Large intestine (tissue), 3 donors: ENCODE results near the gene PIK3AP1. TPM values are rescaled to one million over a fixed set of nuclear protein-coding genes. Genes with fewer than 3 reads are reported as not detected.

Source experiments
- DNase-seq, 2 donors: peaks; one replicate each; pipeline versions ENCODE4 v3.0.0 to v3.0.0-alpha.2; 2013
- H3K27ac ChIP-seq: one replicate; pipeline ENCODE4 v1.5.1; 2013; ENCODE audit warnings: low read length
- H3K27me3 ChIP-seq: 2 replicates; pipeline ENCODE4 v1.6.1; 2013; ENCODE audit warnings: low read length; ENCODE audit not compliant: control insufficient read depth, insufficient read depth
- H3K36me3 ChIP-seq: 2 replicates; pipeline ENCODE4 v1.6.1; 2013; ENCODE audit warnings: low read length; ENCODE audit not compliant: control insufficient read depth, insufficient read depth
- H3K4me1 ChIP-seq: one replicate; pipeline ENCODE4 v1.6.1; 2013; ENCODE audit warnings: low read length; ENCODE audit not compliant: control insufficient read depth, insufficient read depth
- H3K4me3 ChIP-seq: one replicate; pipeline ENCODE4 v1.5.1; 2013; ENCODE audit warnings: low read length
- H3K9me3 ChIP-seq: one replicate; pipeline ENCODE4 v1.6.1; 2013; ENCODE audit warnings: mild to moderate bottlenecking, low read depth, low read length, moderate library complexity; ENCODE audit not compliant: control insufficient read depth
- WGBS: methylation state at CpG from one replicate; pipeline ENCODE4 v1.1.5; 2013; ENCODE audit warnings: low lambda C conversion rate; ENCODE audit not compliant: insufficient coverage; 5-methylcytosine and 5-hydroxymethylcytosine counted together
- polyA plus RNA-seq: library from polyadenylated mRNA; unstranded; fragments of 120-200 nt; gene quantifications from one replicate; pipeline ENCODE4 v1.2.1, GENCODE V29; 2013

Gene PIK3AP1
- polyA plus RNA-seq, 1 donor: 5.7 TPM

DNA sequence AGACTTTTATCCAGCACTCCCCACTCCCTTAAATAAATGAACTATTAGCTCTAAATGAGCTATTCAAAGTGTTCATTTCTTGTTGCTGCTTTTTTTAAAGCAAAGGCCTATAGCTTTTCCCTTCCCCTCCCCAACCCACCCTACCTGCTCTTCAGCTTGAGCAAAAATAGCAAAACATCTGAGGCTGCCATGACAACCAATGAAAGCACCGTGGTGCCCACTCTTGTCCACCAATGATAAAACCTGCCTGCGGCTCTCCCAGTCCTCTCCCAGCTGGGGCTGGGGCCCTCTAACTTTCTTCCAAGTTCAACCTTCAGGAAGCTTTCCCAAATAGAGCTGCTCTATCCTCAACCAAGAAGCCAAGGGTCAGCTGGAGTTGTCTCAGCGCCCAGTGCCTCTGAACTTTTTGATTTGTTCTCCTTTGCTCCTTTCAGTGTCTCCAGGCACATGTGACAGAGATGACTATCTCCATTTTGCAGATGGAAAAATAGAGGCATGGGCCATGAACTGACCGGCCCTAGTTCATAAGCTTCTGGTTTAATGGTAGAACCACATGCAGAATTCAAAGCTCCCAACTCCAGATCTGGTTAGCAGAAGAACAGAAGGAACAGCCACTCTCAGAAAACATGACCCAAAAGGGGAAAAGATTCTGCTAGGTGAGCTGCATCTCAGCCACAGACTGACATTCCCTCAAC lies 47.7 kb downstream of the PIK3AP1 start:
- Histone ChIP-seq H3K4me1 (peaks cover 25% of the 10 kb centered on the region), H3K9me3 (no peaks in the 10 kb centered on the region), H3K27me3 (no peaks in the 10 kb centered on the region), H3K36me3 (no peaks in the 10 kb centered on the region), H3K27ac (no peak overlapping the region), H3K4me3 (no peak overlapping the region)
- DNase-seq: no peak
- WGBS: no CpG with 5 or more reads among the region's 4 CpGs

DNA sequence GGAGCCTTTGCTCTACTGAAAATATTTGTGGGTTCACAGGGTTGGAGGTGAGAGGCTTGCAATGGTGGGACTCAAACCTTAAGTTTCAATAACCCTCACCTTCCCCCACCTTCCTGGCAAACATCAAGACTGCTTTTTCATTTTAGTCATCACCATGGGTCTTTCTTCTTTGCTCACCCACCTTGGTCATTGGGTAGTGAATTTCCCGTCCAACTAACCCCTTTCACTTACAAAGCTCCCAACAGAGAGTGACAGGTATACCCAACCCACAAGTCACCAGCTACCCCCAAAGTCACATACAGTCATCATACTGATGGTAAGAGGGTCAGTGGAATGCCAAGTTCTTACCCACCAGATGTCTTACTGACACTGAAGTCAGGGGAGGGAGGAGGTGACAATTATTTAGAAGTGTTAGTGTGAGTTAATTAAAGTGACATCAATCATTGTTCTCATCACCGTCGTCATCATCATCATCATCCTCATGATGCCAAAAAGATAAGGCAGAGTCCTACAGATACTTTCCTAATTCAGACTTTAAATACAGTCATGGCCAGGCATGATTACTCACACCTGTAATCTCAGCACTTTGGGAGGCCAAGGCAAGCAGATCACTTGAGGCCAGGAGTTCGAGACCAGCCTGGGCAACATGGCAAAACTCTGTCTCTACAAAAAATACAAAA lies 49.0 kb downstream of the PIK3AP1 start:
- no peak for DNase-seq
- Histone ChIP-seq H3K27me3 (no peaks in the 10 kb centered on the region), H3K36me3 (no peaks in the 10 kb centered on the region), H3K4me1 (peaks cover 15% of the 10 kb centered on the region), H3K27ac (no peak overlapping the region), H3K4me3 (no peak overlapping the region), H3K9me3 (no peaks in the 10 kb centered on the region)
- no CpG with 5 or more reads among the region's 4 CpGs for WGBS

GRCh38 chr10:96670786-96671185 lies 49.5 kb downstream of the PIK3AP1 start:
- Histone ChIP-seq H3K4me1 (peaks cover 10% of the 10 kb centered on the region), H3K27me3 (no peaks in the 10 kb centered on the region), H3K4me3 (no peak overlapping the region), H3K27ac (no peak overlapping the region), H3K36me3 (no peaks in the 10 kb centered on the region), H3K9me3 (no peaks in the 10 kb centered on the region)
- DNase-seq: no peak
- WGBS: no CpG with 5 or more reads among the region's 4 CpGs

- no peaks in the 10 kb centered on the region for H3K36me3 ChIP-seq
- DNase-seq: no peak
- H3K4me3 ChIP-seq: no peak overlapping the region
- no CpG with 5 or more reads among the region's 3 CpGs for WGBS
- no peaks in the 10 kb centered on the region for H3K9me3 ChIP-seq
- H3K27ac ChIP-seq: no peak overlapping the region
- H3K4me1 ChIP-seq: peaks cover 8% of the 10 kb centered on the region
- no peaks in the 10 kb centered on the region for H3K27me3 ChIP-seq
These were observed 52.9 kb downstream of the PIK3AP1 start for GRCh38 chr10:96667401-96667800.

DNA sequence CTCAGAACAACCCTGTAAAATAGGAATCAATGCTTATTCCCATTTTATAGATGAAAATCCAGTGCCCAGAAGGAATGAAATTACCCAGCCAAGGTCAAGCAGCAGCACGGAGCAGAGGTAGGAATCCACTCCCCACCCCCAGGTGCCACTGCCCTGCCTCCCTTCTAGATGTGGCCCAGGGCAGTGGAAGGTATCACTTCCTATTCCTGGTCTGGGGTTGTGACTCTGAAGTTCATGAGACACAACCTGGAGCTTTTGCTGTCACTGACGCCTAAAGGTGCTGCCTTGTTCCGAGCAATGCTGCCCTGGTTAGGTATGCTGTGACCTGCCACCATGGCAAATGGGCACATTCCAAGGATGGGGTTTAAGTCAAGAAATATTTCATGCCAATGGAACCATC lies 53.6 kb downstream of the PIK3AP1 start:
- no CpG with 5 or more reads among the region's 3 CpGs for WGBS
- Histone ChIP-seq H3K27ac (no peak overlapping the region), H3K27me3 (no peaks in the 10 kb centered on the region), H3K4me3 (no peak overlapping the region), H3K9me3 (no peaks in the 10 kb centered on the region), H3K36me3 (no peaks in the 10 kb centered on the region), H3K4me1 (peaks cover 8% of the 10 kb centered on the region)
- DNase-seq: no peak

GRCh38 chr10:96665306-96665705 lies 55.0 kb downstream of the PIK3AP1 start:
- Histone ChIP-seq H3K4me3 (no peak overlapping the region), H3K4me1 (peaks cover 8% of the 10 kb centered on the region), H3K36me3 (no peaks in the 10 kb centered on the region), H3K9me3 (no peaks in the 10 kb centered on the region), H3K27me3 (no peaks in the 10 kb centered on the region), H3K27ac (no peak overlapping the region)
- no peak for DNase-seq
- 32% methylated on average over 3 of the region's 6 CpGs for WGBS

- Histone ChIP-seq H3K27ac (no peak overlapping the region), H3K9me3 (no peaks in the 10 kb centered on the region), H3K27me3 (no peaks in the 10 kb centered on the region), H3K36me3 (no peaks in the 10 kb centered on the region), H3K4me1 (peaks cover 8% of the 10 kb centered on the region), H3K4me3 (no peak overlapping the region)
- no peak for DNase-seq
- no CpG with 5 or more reads among the region's 3 CpGs for WGBS
These were observed 55.8 kb downstream of the PIK3AP1 start for GRCh38 chr10:96664563-96664962.

DNA sequence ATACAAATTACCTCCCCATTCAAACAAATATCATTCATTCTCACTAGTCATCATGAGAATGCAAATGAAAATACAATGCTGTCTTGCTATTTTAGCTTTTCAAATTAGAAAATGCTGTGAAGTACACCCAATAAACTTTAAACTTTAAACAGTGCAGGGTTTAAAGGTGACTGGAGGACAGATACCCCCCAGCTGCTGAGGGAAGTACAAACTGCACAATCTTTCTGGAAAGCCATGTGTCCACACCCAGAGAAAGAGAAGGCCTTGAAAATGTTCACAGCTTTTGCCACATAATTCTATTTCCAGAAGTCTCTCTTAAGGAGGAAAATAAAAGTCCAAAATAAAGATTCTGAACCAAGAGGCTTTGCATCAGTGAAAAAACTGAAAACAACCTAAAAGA lies 56.5 kb downstream of the PIK3AP1 start:
- H3K4me1 ChIP-seq: peaks cover 8% of the 10 kb centered on the region
- DNase-seq: peak in 1 of 2 donors; percentile 47
- H3K27ac ChIP-seq: no peak overlapping the region

GRCh38 chr10:96661632-96662031 lies 58.7 kb downstream of the PIK3AP1 start:
- 100% methylated on average over 1 of the region's 2 CpGs for WGBS
- Histone ChIP-seq H3K36me3 (no peaks in the 10 kb centered on the region), H3K27ac (no peak overlapping the region), H3K4me3 (no peak overlapping the region), H3K4me1 (peaks cover 8% of the 10 kb centered on the region), H3K27me3 (no peaks in the 10 kb centered on the region), H3K9me3 (no peaks in the 10 kb centered on the region)
- DNase-seq: no peak

More for the DNA sequence above, 56.5 kb downstream of the PIK3AP1 start:
- Histone ChIP-seq H3K27me3 (no peaks in the 10 kb centered on the region), H3K4me3 (no peak overlapping the region), H3K9me3 (no peaks in the 10 kb centered on the region), H3K36me3 (no peaks in the 10 kb centered on the region)

DNA sequence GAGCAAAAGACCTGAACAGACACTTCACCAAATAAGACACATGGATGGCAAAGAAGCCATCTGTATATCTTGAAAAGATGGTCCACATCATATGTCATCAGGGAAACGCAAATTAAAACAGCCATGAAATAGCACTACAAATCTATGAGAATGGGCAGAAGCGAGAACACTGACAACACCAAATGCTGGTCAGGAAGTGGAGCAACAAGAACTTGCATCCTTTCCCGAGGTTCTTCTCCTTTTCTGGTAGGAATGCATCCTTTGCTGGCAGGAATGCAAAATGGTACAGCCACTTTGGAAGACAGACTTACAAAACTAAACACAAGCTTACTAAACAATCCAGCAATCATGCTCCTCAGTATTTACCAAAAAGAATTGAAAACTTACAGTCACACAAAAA lies 60.0 kb downstream of the PIK3AP1 start:
- Histone ChIP-seq H3K27ac (no peak overlapping the region), H3K27me3 (no peaks in the 10 kb centered on the region), H3K36me3 (no peaks in the 10 kb centered on the region), H3K4me3 (no peak overlapping the region), H3K9me3 (no peaks in the 10 kb centered on the region), H3K4me1 (peaks cover 8% of the 10 kb centered on the region)
- no peak for DNase-seq
- WGBS: 100% methylated on average over 1 of the region's 3 CpGs

GRCh38 chr10:96658844-96659243 lies 61.5 kb downstream of the PIK3AP1 start:
- H3K36me3 ChIP-seq: no peaks in the 10 kb centered on the region
- H3K27ac ChIP-seq: no peak overlapping the region
- no peaks in the 10 kb centered on the region for H3K9me3 ChIP-seq
- H3K4me1 ChIP-seq: peaks cover under 1% of the 10 kb centered on the region
- 94% methylated on average over 3 of the region's 3 CpGs for WGBS
- DNase-seq: no peak
- no peak overlapping the region for H3K4me3 ChIP-seq
- no peaks in the 10 kb centered on the region for H3K27me3 ChIP-seq
